K562 (cell line): ENCODE measurements around the gene FADS1. TPM values are rescaled to one million over a fixed set of nuclear protein-coding genes. Genes with fewer than 3 reads are reported as not detected.

Experiments
- ARNT ChIP-seq, 2 experiments: fragments of 450-650 bp; IDR thresholded peaks; 2 replicates each; pipeline ENCODE4 v1.6.1; 2016; ENCODE audit warnings: mild to moderate bottlenecking in 1 of 2
- BCOR ChIP-seq: fragments of 450-650 bp; IDR thresholded peaks from 2 replicates; pipeline ENCODE4 v1.6.1; 2016
- CHD4 ChIP-seq: fragments of 200-600 bp; sonication (generic); IDR thresholded peaks from 3 replicates; pipeline ENCODE4 v1.6.1; 2012; ENCODE audit warnings: low read depth, mild to moderate bottlenecking, mixed read lengths, low read length, inconsistent platforms; ENCODE audit not compliant: insufficient read depth, insufficient replicate concordance, poor library complexity, severe bottlenecking
- CXXC5 ChIP-seq: fragments of 250-450 bp; sonication (Bioruptor Pico); IDR thresholded peaks from 2 replicates; pipeline ENCODE4 v1.8.0; 2022; ENCODE audit warnings: inconsistent platforms, mild to moderate bottlenecking, moderate library complexity
- JUND ChIP-seq, 2 experiments: IDR thresholded peaks; 2 replicates in 1 of 2; 3 replicates in 1 of 2; pipeline ENCODE4 v1.6.1; 2011; ENCODE audit warnings: borderline replicate concordance in 2 of 2, low read depth in 2 of 2, low read length in 2 of 2, improper control_type of control experiment in 1 of 2, missing biosample characterization in 1 of 2, missing genetic modification characterization in 1 of 2, missing genetic modification reagents in 1 of 2
- NFE2L1 ChIP-seq: fragments of 450-650 bp; IDR thresholded peaks from 2 replicates; pipeline ENCODE4 v1.6.1; 2016; ENCODE audit warnings: missing genetic modification characterization, low read depth, mild to moderate bottlenecking, missing compliant biosample characterization, moderate library complexity, borderline replicate concordance
- NR2C2 ChIP-seq, 2 experiments: fragments of 200-800 bp in 1 of 2; sonication (Bioruptor generic) in 1 of 2; sonication (generic) in 1 of 2; formaldehyde crosslinking in 1 of 2; IDR thresholded peaks; 2 replicates each; pipeline versions ENCODE4 v1.6.1 to v1.8.0; 2016 to 2022; ENCODE audit warnings: mild to moderate bottlenecking in 1 of 2, missing compliant biosample characterization in 1 of 2, missing genetic modification characterization in 1 of 2, missing genetic modification reagents in 1 of 2
- PCBP1 ChIP-seq: fragments of 200-400 bp; formaldehyde crosslinking; IDR thresholded peaks from 2 replicates; pipeline ENCODE4 v1.6.1; 2018; ENCODE audit warnings: mild to moderate bottlenecking, low read depth, low read length; ENCODE audit not compliant: poor library complexity, severe bottlenecking
- RNF2 ChIP-seq: sonication (generic); IDR thresholded peaks from 2 replicates; pipeline ENCODE4 v1.6.1; 2016
- SPI1 ChIP-seq: IDR thresholded peaks from 2 replicates; pipeline ENCODE4 v1.6.1; 2011; ENCODE audit warnings: low read depth, low read length, control low read depth, borderline replicate concordance
- SRSF3 ChIP-seq: fragments of 200-400 bp; formaldehyde crosslinking; IDR thresholded peaks from 2 replicates; pipeline ENCODE4 v1.6.1; 2016; ENCODE audit warnings: mild to moderate bottlenecking, low read length, moderate library complexity; ENCODE audit not compliant: insufficient read depth
- TAF9B ChIP-seq: fragments of 450-650 bp; IDR thresholded peaks from 2 replicates; pipeline ENCODE4 v1.6.1; 2018; ENCODE audit warnings: mild to moderate bottlenecking; ENCODE audit not compliant: partially characterized antibody
- TBL1XR1 ChIP-seq, 2 experiments: IDR thresholded peaks; 2 replicates each; pipeline ENCODE4 v1.6.1; 2012; ENCODE audit warnings: improper control_type of control experiment in 2 of 2, low read length in 2 of 2, mild to moderate bottlenecking in 1 of 2
- TFAM ChIP-seq: fragments of 250-450 bp; sonication (Bioruptor Pico); conservative IDR thresholded peaks from 2 replicates; pipeline ENCODE4 v1.5.0; 2021; ENCODE audit warnings: mild to moderate bottlenecking, moderate library complexity
- U2AF2 ChIP-seq: fragments of 200-400 bp; formaldehyde crosslinking; optimal IDR thresholded peaks from 2 replicates; pipeline ENCODE3; 2017; ENCODE audit warnings: low read depth, mild to moderate bottlenecking, low read length
- ZNF12 ChIP-seq: sonication (generic); formaldehyde crosslinking; IDR thresholded peaks from 2 replicates; pipeline ENCODE4 v1.4.0; 2020; ENCODE audit warnings: mild to moderate bottlenecking, missing genetic modification reagents
- ZNF143 ChIP-seq: sonication (generic); formaldehyde crosslinking; IDR thresholded peaks from 2 replicates; pipeline ENCODE4 v1.9.0; 2022; ENCODE audit warnings: mild to moderate bottlenecking, missing genetic modification reagents
- ZNF354B ChIP-seq: fragments of 250-450 bp; sonication (Bioruptor Pico); IDR thresholded peaks from 2 replicates; pipeline ENCODE4 v1.4.0; 2020
- ZNF507 ChIP-seq: conservative IDR thresholded peaks from 2 replicates; pipeline ENCODE4 v1.6.1; 2017; ENCODE audit warnings: missing genetic modification characterization, missing compliant biosample characterization
- polyA plus RNA-seq, 8 experiments: library from polyadenylated mRNA; depleted of rRNA in 4 of 8; stranded (reverse) in 5 of 8; unstranded in 3 of 8; fragments of >200 nt; fragmentation: Nextera tagmentation in 2 of 8; fragmentation: Illumina TruSeq in 1 of 8; extraction: Ambion mirVana in 2 of 8; extraction: Trizol in 1 of 8; gene quantifications; 2 replicates each; pipeline versions ENCODE4 v1.2.1 to v1.2.3, GENCODE V29; 2011 to 2014; ENCODE audit warnings: inconsistent platforms in 1 of 8, missing spikeins in 1 of 8
- total RNA-seq, 7 experiments: library from RNA; depleted of rRNA in 6 of 7; stranded (reverse); fragments of >200 nt in 6 of 7; fragmentation: Illumina TruSeq in 2 of 7; extraction: Trizol in 2 of 7; gene quantifications; 2 replicates each; pipeline versions ENCODE4 v1.2.1 to v1.2.3, GENCODE V29; 2011 to 2021; ENCODE audit warnings: low replicate concordance in 1 of 7
- TF ChIP-seq, protein P1 (sequence below): fragments of 250-450 bp; sonication (Bioruptor Pico); IDR thresholded peaks from 2 replicates; pipeline ENCODE4 v1.5.0; 2021
- TF ChIP-seq, protein P2 (sequence below), 2 experiments: fragments of 450-650 bp; IDR thresholded peaks; 2 replicates each; pipeline ENCODE4 v1.6.1; 2018; ENCODE audit warnings: mild to moderate bottlenecking in 2 of 2, low read depth in 1 of 2; ENCODE audit not compliant: partially characterized antibody in 2 of 2
- TF ChIP-seq, protein P3 (sequence below), 2 experiments: fragments of 450-650 bp in 1 of 2; sonication (generic) in 1 of 2; formaldehyde crosslinking; conservative IDR thresholded peaks; 2 replicates each; pipeline versions ENCODE4 v1.4.0 to v1.8.1; 2020 to 2022; ENCODE audit warnings: mild to moderate bottlenecking in 1 of 2, missing genetic modification reagents in 1 of 2

FADS1 gene
- total and polyA plus RNA-seq, 9 of the 15 experiments (the other 6 are each of a cell fraction or from before 2014, with no cell fraction given): 110 to 864 (median 364) TPM

DNA sequence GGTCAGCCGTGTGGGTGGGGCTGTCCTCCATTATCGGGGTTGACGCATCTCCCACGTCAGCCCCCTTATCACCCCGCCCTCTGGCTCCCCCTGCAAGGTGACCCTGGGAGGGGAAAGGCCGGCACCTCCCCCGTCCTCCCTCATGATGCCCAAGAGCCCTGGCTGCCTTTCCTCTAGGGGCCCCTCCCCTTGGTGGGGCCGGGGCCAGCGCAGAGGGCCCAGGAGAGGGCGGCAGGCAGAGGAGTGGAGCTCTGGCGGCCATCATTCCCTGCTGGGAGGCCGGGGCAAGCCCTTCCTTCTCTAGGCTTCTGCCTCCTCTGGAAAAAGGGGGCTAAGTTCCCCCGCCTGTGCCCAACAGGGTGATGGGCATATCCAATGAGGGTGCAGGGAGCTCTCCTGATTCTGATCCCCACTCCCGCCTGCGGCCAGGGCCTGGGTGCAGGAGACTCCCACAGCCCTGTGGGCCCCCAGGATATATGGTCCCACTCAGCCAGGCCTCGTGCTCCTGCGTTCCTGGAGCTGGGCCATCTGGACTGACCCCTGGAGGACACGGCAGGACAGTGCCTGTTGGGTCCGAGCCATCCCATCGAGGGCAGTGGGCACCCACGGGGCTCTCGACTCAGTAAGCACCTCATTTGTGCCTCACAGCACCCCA lies 52.1 kb downstream of the FADS1 start (continued):
- TF ChIP-seq CXXC5: peak; percentile 74
- no peak for TF ChIP-seq SRSF3
- peak; percentile 8; the same call in 1 of the 2 replicates for TF ChIP-seq BCOR
- TF ChIP-seq RNF2: no peak
- no peak for TF ChIP-seq SPI1
- TF ChIP-seq CHD4: no peak
- peak; percentile 24 for TF ChIP-seq PCBP1
- TF ChIP-seq NFE2L1 (tag): no peak
- TF ChIP-seq, protein P1, sequence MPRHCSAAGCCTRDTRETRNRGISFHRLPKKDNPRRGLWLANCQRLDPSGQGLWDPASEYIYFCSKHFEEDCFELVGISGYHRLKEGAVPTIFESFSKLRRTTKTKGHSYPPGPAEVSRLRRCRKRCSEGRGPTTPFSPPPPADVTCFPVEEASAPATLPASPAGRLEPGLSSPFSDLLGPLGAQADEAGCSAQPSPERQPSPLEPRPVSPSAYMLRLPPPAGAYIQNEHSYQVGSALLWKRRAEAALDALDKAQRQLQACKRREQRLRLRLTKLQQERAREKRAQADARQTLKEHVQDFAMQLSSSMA (CRISPR knock-in tag): no peak
- TF ChIP-seq TFAM (CRISPR knock-in tag): no peak
- TF ChIP-seq, protein P2, sequence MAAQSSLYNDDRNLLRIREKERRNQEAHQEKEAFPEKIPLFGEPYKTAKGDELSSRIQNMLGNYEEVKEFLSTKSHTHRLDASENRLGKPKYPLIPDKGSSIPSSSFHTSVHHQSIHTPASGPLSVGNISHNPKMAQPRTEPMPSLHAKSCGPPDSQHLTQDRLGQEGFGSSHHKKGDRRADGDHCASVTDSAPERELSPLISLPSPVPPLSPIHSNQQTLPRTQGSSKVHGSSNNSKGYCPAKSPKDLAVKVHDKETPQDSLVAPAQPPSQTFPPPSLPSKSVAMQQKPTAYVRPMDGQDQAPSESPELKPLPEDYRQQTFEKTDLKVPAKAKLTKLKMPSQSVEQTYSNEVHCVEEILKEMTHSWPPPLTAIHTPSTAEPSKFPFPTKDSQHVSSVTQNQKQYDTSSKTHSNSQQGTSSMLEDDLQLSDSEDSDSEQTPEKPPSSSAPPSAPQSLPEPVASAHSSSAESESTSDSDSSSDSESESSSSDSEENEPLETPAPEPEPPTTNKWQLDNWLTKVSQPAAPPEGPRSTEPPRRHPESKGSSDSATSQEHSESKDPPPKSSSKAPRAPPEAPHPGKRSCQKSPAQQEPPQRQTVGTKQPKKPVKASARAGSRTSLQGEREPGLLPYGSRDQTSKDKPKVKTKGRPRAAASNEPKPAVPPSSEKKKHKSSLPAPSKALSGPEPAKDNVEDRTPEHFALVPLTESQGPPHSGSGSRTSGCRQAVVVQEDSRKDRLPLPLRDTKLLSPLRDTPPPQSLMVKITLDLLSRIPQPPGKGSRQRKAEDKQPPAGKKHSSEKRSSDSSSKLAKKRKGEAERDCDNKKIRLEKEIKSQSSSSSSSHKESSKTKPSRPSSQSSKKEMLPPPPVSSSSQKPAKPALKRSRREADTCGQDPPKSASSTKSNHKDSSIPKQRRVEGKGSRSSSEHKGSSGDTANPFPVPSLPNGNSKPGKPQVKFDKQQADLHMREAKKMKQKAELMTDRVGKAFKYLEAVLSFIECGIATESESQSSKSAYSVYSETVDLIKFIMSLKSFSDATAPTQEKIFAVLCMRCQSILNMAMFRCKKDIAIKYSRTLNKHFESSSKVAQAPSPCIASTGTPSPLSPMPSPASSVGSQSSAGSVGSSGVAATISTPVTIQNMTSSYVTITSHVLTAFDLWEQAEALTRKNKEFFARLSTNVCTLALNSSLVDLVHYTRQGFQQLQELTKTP (IDR thresholded peaks at IDR 0.05; ENCODE audit: low read depth in 1 of 2, partially characterized antibody in 2 of 2): no peak
- no peak for TF ChIP-seq ZNF507 (tag)
- TF ChIP-seq NR2C2 (CRISPR knock-in tag; IDR thresholded peaks at IDR 0.05): no peak
- peak; percentile 38; the same call in 1 of the 2 replicates for TF ChIP-seq NR2C2 (tag; IDR thresholded peaks at IDR 0.05)
- no peak for TF ChIP-seq TAF9B
- 0 out of 2 replicates have a peak, but pooled peaks have one; percentile 29 for TF ChIP-seq JUND (IDR thresholded peaks at IDR 0.05; ENCODE audit: borderline replicate concordance, low read depth, low read length)
- TF ChIP-seq JUND (tag; IDR thresholded peaks at IDR 0.05; ENCODE audit: borderline replicate concordance, low read depth, low read length): no peak; the same call in 2 of the 3 replicates
- TF ChIP-seq, protein P3, sequence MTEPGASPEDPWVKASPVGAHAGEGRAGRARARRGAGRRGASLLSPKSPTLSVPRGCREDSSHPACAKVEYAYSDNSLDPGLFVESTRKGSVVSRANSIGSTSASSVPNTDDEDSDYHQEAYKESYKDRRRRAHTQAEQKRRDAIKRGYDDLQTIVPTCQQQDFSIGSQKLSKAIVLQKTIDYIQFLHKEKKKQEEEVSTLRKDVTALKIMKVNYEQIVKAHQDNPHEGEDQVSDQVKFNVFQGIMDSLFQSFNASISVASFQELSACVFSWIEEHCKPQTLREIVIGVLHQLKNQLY (CRISPR knock-in tag; conservative IDR thresholded peaks at IDR 0.05): no peak
- no peak for TF ChIP-seq ZNF354B (CRISPR knock-in tag)
- no peak for TF ChIP-seq ZNF12
- TF ChIP-seq ARNT (IDR thresholded peaks at IDR 0.05): no peak
- no peak for TF ChIP-seq U2AF2
- no peak for TF ChIP-seq ZNF143 (CRISPR knock-in tag)
- no peak for TF ChIP-seq TBL1XR1 (IDR thresholded peaks at IDR 0.05; ENCODE audit: low read length in 2 of 2)
